Activated naive CD4-positive, alpha-beta T cell treated with anti-CD3 and anti-CD28 coated beads for 36 hours (primary cell): ENCODE results near the gene SGCD. TPM values are rescaled to one million over a fixed set of nuclear protein-coding genes. Genes with fewer than 3 reads are reported as not detected.

Experiments
- CTCF ChIA-PET: fragments of 350-600 bp; sonication (Branson Sonifier 250); formaldehyde crosslinking; loops from one replicate; lab custom pipeline; 2021; ENCODE audit warnings: antibody characterized with exemption; lab: Charles Lee
- DNase-seq: peaks from one replicate; pipeline ENCODE4 v3.0.0-alpha.2; 2020
- H3K27ac Mint-ChIP-seq: one replicate; pipeline ENCODE4 v1.8.0; 2021; ENCODE audit warnings: mild to moderate bottlenecking, mixed read lengths
- H3K27me3 Mint-ChIP-seq: one replicate; pipeline ENCODE4 v1.8.0; 2021; ENCODE audit warnings: low read depth, mixed read lengths
- H3K36me3 Mint-ChIP-seq: one replicate; pipeline ENCODE4 v1.8.0; 2021; ENCODE audit warnings: low read depth, mixed read lengths
- H3K4me1 Mint-ChIP-seq: one replicate; pipeline ENCODE4 v1.8.0; 2021; ENCODE audit warnings: low read depth, mixed read lengths
- H3K4me3 Mint-ChIP-seq: one replicate; pipeline ENCODE4 v1.8.0; 2021; ENCODE audit warnings: mild to moderate bottlenecking, moderate library complexity, mixed read lengths
- H3K9me3 Mint-ChIP-seq: one replicate; pipeline ENCODE4 v1.8.0; 2021; ENCODE audit warnings: mixed read lengths
- intact Hi-C: fragments of 100-400 bp; cut with micrococcal nuclease; formaldehyde crosslinking; loops from one replicate; pipeline ENCODE4 v1.15.1; 2023
- total RNA-seq, 2 experiments: library from RNA; stranded (reverse); gene quantifications; one replicate each; pipeline ENCODE4 v1.2.3, GENCODE V29; 2021

SGCD gene
- total RNA-seq, 2 experiments from 2014 or later, result not detected

- DNase-seq, result no peak
- intact Hi-C loops, result no loop called here
- Mint-ChIP-seq H3K36me3 (no peaks in the 10 kb centered on the region), H3K27me3 (peaks cover 8% of the 10 kb centered on the region), H3K27ac (no peak overlapping the region), H3K4me1 (no peaks in the 10 kb centered on the region), H3K4me3 (no peak overlapping the region), H3K9me3 (no peaks in the 10 kb centered on the region)
- CTCF ChIA-PET, result no interaction called here
Measured at GRCh38 chr5:156534085-156534484, 207.1 kb downstream of the SGCD start.

- Mint-ChIP-seq H3K27ac (no peak overlapping the region), H3K36me3 (no peaks in the 10 kb centered on the region), H3K4me3 (no peak overlapping the region), H3K4me1 (no peaks in the 10 kb centered on the region), H3K9me3 (no peaks in the 10 kb centered on the region), H3K27me3 (peaks cover 12% of the 10 kb centered on the region)
- CTCF ChIA-PET, result no interaction called here
- DNase-seq, result no peak
- intact Hi-C loops, result no loop called here
Measured at GRCh38 chr5:156534906-156535485, 208.0 kb downstream of the SGCD start.

DNA sequence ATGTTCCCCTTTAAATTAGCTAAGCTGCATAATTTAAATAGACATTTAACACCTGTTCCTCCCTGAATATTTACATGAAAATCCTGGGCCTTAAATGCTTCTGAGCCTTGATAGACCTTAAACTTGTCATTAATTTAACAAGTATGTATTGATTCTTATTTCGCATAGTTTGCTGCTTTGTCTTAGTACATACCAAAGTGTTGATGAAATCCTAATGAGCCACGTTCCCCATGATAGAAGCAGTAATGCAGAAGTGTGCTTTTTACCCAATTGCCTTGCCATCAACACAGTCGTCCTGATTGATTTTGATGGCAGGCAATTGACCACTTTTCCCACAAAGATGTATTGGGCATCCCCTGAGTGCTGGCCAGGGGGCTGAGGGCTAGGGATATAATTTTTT is 213.5 kb downstream of the SGCD start:
- no peaks in the 10 kb centered on the region for H3K9me3 Mint-ChIP-seq
- H3K27me3 Mint-ChIP-seq, result peaks cover 10% of the 10 kb centered on the region
- H3K36me3 Mint-ChIP-seq, result no peaks in the 10 kb centered on the region
- DNase-seq, result no peak
- no peak overlapping the region for H3K4me3 Mint-ChIP-seq
- no peaks in the 10 kb centered on the region for H3K4me1 Mint-ChIP-seq
- CTCF ChIA-PET, result no interaction called here
- intact Hi-C loops, result no loop called here
- no peak overlapping the region for H3K27ac Mint-ChIP-seq

DNA sequence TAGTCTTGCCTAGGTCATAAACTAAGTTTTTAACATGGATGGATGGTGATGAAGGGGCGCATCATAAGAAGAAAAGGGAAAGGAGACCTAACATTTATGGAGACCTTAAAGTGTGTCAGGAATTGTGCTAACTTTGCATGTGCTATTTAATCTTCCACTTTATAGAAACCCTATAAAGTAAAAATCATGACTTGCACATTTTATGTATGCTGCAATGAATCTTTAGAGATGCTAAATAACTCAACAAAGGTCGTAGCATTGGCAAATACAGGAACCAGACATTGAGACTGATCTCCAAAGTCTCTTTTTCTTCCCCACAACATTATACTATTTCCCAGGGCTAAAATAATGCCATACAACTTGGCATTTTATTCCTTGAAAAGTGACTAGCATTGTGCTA is 214.6 kb downstream of the SGCD start:
- peaks cover 10% of the 10 kb centered on the region for H3K27me3 Mint-ChIP-seq
- intact Hi-C loops, result no loop called here

DNA sequence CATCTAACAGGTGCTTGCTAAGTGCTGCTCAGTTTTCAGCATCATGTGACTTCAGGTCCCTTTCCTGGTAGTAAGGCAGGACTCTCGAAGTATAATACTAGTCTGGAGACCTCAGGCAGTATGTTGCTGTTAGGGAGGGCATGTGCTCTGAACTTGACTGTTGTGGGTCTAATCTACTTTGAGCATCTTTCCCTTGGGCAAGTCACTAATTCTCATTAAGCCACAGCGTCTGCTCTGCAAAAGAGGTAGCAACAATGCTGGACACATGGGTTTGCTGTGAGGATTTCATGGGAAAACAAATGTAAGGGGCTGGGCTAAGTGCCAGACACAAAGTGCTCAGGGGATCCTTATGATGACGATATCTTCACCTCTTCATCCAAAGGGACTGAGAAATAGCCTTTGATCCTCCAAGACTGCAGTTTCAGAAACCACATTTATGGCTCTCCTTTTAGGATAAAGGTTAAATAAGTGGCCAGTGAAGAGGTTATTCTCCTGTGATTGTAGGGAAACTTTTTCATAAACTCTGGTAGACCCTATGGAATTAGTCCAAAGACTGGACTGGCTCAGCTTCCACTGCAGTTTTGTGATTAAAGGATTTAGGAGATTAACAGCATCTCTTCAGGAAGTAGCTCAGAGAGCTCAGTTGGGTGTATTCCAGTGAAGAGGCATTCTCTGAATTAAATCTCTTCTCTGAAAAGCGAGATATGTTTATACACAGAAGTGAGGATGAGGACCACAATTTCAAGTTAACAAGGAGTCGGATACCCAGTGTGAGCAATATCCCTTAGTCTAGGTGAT is 216.6 kb downstream of the SGCD start:
- Mint-ChIP-seq H3K36me3 (no peaks in the 10 kb centered on the region), H3K4me3 (no peak overlapping the region), H3K27ac (no peak overlapping the region), H3K9me3 (no peaks in the 10 kb centered on the region), H3K4me1 (no peaks in the 10 kb centered on the region), H3K27me3 (peaks cover 8% of the 10 kb centered on the region)
- no peak for DNase-seq
- intact Hi-C loops, result no loop called here
- CTCF ChIA-PET, result no interaction called here

More for the DNA sequence above, 214.6 kb downstream of the SGCD start:
- Mint-ChIP-seq H3K4me3 (no peak overlapping the region), H3K9me3 (no peaks in the 10 kb centered on the region), H3K36me3 (no peaks in the 10 kb centered on the region), H3K4me1 (no peaks in the 10 kb centered on the region), H3K27ac (no peak overlapping the region)
- DNase-seq, result no peak
- CTCF ChIA-PET, result no interaction called here

- no peak for DNase-seq
- Mint-ChIP-seq H3K9me3 (no peaks in the 10 kb centered on the region), H3K27me3 (no peaks in the 10 kb centered on the region), H3K4me1 (no peaks in the 10 kb centered on the region), H3K36me3 (no peaks in the 10 kb centered on the region), H3K4me3 (no peak overlapping the region), H3K27ac (no peak overlapping the region)
- intact Hi-C loops, result no loop called here
- CTCF ChIA-PET, result no interaction called here
Measured at GRCh38 chr5:156552855-156553358, 225.9 kb downstream of the SGCD start.

GRCh38 chr5:156556666-156557406 is 229.9 kb downstream of the SGCD start:
- intact Hi-C loops, result no loop called here
- DNase-seq, result no peak
- H3K36me3 Mint-ChIP-seq, result no peaks in the 10 kb centered on the region
- H3K27me3 Mint-ChIP-seq, result no peaks in the 10 kb centered on the region
- H3K4me3 Mint-ChIP-seq, result no peak overlapping the region
- no peaks in the 10 kb centered on the region for H3K4me1 Mint-ChIP-seq
- H3K27ac Mint-ChIP-seq, result no peak overlapping the region
- CTCF ChIA-PET, result interaction anchor here (0.6 kb wide), 1 partner anchor 186 kb away, joined by 3 read pairs; no protein-coding TSS in a partner anchor
- no peaks in the 10 kb centered on the region for H3K9me3 Mint-ChIP-seq

GRCh38 chr5:156560002-156560401 is 233.0 kb downstream of the SGCD start:
- H3K9me3 Mint-ChIP-seq, result no peaks in the 10 kb centered on the region
- no peak for DNase-seq
- no peak overlapping the region for H3K27ac Mint-ChIP-seq
- no peaks in the 10 kb centered on the region for H3K36me3 Mint-ChIP-seq
- H3K4me3 Mint-ChIP-seq, result no peak overlapping the region
- intact Hi-C loops, result no loop called here
- CTCF ChIA-PET, result no interaction called here
- H3K27me3 Mint-ChIP-seq, result peaks cover 2% of the 10 kb centered on the region
- H3K4me1 Mint-ChIP-seq, result no peaks in the 10 kb centered on the region

GRCh38 chr5:156561651-156562050 is 234.7 kb downstream of the SGCD start:
- intact Hi-C loops, result no loop called here
- H3K27me3 Mint-ChIP-seq, result peaks cover 2% of the 10 kb centered on the region
- no peaks in the 10 kb centered on the region for H3K4me1 Mint-ChIP-seq
- no peak overlapping the region for H3K4me3 Mint-ChIP-seq
- no peak for DNase-seq
- CTCF ChIA-PET, result interaction anchor here (0.6 kb wide), 2 partner anchors 58 to 329 kb away, joined by 3 read pairs; no protein-coding TSS in a partner anchor
- no peak overlapping the region for H3K27ac Mint-ChIP-seq
- no peaks in the 10 kb centered on the region for H3K9me3 Mint-ChIP-seq
- H3K36me3 Mint-ChIP-seq, result no peaks in the 10 kb centered on the region

- H3K4me1 Mint-ChIP-seq, result no peaks in the 10 kb centered on the region
- H3K27ac Mint-ChIP-seq, result no peak overlapping the region
- H3K4me3 Mint-ChIP-seq, result no peak overlapping the region
- no peaks in the 10 kb centered on the region for H3K27me3 Mint-ChIP-seq
- no peak for DNase-seq
- CTCF ChIA-PET, result no interaction called here
- intact Hi-C loops, result no loop called here
- H3K9me3 Mint-ChIP-seq, result no peaks in the 10 kb centered on the region
- no peaks in the 10 kb centered on the region for H3K36me3 Mint-ChIP-seq
Measured at GRCh38 chr5:156570615-156571014, 243.7 kb downstream of the SGCD start.

DNA sequence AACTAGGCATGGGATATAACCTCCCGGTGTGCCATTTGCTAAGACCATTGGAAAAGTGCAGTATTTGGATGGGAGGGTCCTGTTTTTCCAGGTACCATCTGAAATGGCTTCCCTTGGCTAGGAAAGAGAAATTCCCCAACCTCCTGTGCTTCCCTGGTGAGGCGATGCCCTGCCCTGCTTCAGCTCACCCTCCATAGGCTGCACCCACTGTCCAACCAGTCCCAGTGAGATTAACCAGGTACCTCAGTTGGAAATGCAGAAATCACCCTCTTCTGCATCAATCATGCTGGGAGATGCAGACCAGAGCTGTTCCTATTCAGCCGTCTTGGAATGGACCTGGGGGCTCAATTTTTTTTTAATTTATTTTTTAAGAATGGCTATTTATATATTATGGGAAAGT is 254.8 kb downstream of the SGCD start:
- peaks cover 34% of the 10 kb centered on the region for H3K27me3 Mint-ChIP-seq
- DNase-seq, result no peak
- H3K27ac Mint-ChIP-seq, result no peak overlapping the region
- no peaks in the 10 kb centered on the region for H3K36me3 Mint-ChIP-seq
- no peak overlapping the region for H3K4me3 Mint-ChIP-seq
- peaks cover 10% of the 10 kb centered on the region for H3K9me3 Mint-ChIP-seq
- H3K4me1 Mint-ChIP-seq, result no peaks in the 10 kb centered on the region
- intact Hi-C loops, result no loop called here
- CTCF ChIA-PET, result no interaction called here

GRCh38 chr5:156582193-156582598 is 255.2 kb downstream of the SGCD start:
- Mint-ChIP-seq H3K4me1 (no peaks in the 10 kb centered on the region), H3K27ac (no peak overlapping the region), H3K9me3 (peaks cover 10% of the 10 kb centered on the region), H3K27me3 (peaks cover 34% of the 10 kb centered on the region), H3K4me3 (no peak overlapping the region), H3K36me3 (no peaks in the 10 kb centered on the region)
- DNase-seq, result no peak
- intact Hi-C loops, result no loop called here
- CTCF ChIA-PET, result interaction anchor here (0.8 kb wide), 1 partner anchor 103 kb away, joined by 3 read pairs; no protein-coding TSS in a partner anchor
